ENCODE data around the gene BRCA1. TPM values are rescaled to one million over a fixed set of nuclear protein-coding genes. Genes with fewer than 3 reads are reported as not detected.

Gene BRCA1
- total RNA-seq, 2 donors from 2014 or later: 8.6 to 21.1 TPM

DNA sequence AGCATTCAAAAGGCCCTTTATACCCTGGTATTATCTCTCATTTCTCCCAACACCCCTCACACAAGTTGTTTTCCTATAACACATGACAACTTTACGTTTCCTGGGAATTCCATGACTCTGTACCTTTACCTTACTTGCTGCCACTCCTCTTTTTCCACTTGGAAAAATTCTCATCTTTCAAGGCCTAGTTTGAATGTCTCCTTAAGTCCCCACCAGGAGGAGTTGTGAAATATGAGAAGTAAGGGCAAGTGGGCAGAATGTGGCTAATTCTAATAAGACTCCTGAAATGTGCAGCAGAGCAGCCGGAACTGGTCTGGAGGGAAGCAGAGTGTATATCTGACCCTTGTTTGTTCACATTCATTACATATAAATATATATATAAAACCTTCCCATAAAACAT is 39.7 kb downstream of the BRCA1 start:
- Histone ChIP-seq H3K9me3 (no peaks in the 10 kb centered on the region), H3K4me1 (ENCODE audit: control insufficient read depth in 1 of 2, low read depth in 2 of 2) (peaks cover 5 to 14% of the 10 kb centered on the region in 2 donors), H3K36me3 (no peaks in the 10 kb centered on the region), H3K4me3 (no peak overlapping the region), H3K27me3 (replicated peaks; ENCODE audit: insufficient read depth) (no peaks in the 10 kb centered on the region), H3K27ac (peak overlapping the region in 1 of 2 donors; percentile 58)
- no peak for DNase-seq (ENCODE audit: low spot score)
- TF ChIP-seq CTCF (IDR thresholded peaks at IDR 0.05): no peak
- no peak for ATAC-seq (ENCODE audit: insufficient number of reproducible peaks, low FRiP score, low read depth)

GRCh38 chr17:43079641-43080302 is 45.4 kb downstream of the BRCA1 start:
- Histone ChIP-seq H3K27ac (no peak overlapping the region), H3K9me3 (no peaks in the 10 kb centered on the region), H3K27me3 (replicated peaks; ENCODE audit: insufficient read depth) (no peaks in the 10 kb centered on the region), H3K36me3 (no peaks in the 10 kb centered on the region), H3K4me3 (no peak overlapping the region), H3K4me1 (ENCODE audit: control insufficient read depth in 1 of 2, low read depth in 2 of 2) (peaks cover 5 to 8% of the 10 kb centered on the region in 2 donors)
- TF ChIP-seq CTCF (IDR thresholded peaks at IDR 0.05): no peak
- ATAC-seq (ENCODE audit: insufficient number of reproducible peaks, low FRiP score, low read depth): no peak
- DNase-seq (ENCODE audit: low spot score): no peak

DNA sequence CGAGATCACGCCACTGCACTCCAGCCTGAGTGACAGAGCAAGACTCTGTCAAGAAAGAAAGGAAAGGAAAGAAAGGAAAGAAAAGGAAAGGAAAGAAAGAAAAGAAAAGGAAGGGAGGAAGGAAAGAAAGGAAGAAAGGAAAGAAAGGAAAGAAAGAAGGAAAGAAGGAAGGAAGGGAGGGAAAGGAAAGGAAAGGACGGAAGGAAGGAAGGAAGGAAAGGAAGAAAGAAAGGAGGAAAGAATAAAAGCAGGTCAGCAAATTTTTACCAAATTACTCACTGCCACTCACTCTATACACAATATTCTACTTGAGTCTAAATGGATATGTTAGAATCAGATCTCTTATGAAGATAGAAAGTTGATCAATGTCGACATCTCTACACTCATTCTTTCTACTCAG is 50.3 kb downstream of the BRCA1 start:
- no peaks in the 10 kb centered on the region for H3K36me3 ChIP-seq
- no peaks in the 10 kb centered on the region for H3K27me3 ChIP-seq (replicated peaks; ENCODE audit: insufficient read depth)
- ATAC-seq (ENCODE audit: insufficient number of reproducible peaks, low FRiP score, low read depth) (no peak), DNase-seq (ENCODE audit: low spot score) (no peak)
- no peak overlapping the region for H3K4me3 ChIP-seq
- no peak for TF ChIP-seq CTCF (IDR thresholded peaks at IDR 0.05)
- H3K27ac ChIP-seq: no peak overlapping the region
- H3K9me3 ChIP-seq: no peaks in the 10 kb centered on the region
- H3K4me1 ChIP-seq (ENCODE audit: control insufficient read depth in 1 of 2, low read depth in 2 of 2): no peaks in the 10 kb centered on the region

GRCh38 chr17:43070872-43071271 is 54.3 kb downstream of the BRCA1 start:
- Histone ChIP-seq H3K27me3 (replicated peaks; ENCODE audit: insufficient read depth) (no peaks in the 10 kb centered on the region), H3K4me1 (ENCODE audit: control insufficient read depth in 1 of 2, low read depth in 2 of 2) (no peaks in the 10 kb centered on the region), H3K9me3 (no peaks in the 10 kb centered on the region), H3K36me3 (no peaks in the 10 kb centered on the region), H3K4me3 (no peak overlapping the region), H3K27ac (no peak overlapping the region)
- DNase-seq (ENCODE audit: low spot score) (no peak), ATAC-seq (ENCODE audit: insufficient number of reproducible peaks, low FRiP score, low read depth) (no peak)
- no peak for TF ChIP-seq CTCF (IDR thresholded peaks at IDR 0.05)

DNA sequence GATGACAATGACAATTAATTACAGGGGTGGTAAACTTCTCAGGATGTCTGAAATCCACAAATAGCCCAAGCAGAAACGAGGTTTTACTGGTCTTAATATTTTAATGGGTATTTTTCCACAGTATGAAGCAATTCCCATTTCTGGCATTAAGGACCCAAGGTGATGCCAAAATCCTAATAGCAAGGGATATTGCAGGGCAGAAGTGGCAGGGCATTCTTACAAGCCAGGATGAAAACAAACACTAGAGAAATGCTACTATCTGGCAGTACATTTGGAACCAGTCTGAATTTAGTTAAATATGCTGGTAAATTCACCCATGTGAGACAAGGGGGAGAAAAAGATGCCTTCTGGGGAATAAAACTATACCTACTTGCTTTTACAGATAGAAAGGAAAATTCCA is 54.9 kb downstream of the BRCA1 start:
- no peak for DNase-seq (ENCODE audit: low spot score)
- H3K27ac ChIP-seq: no peak overlapping the region
- H3K36me3 ChIP-seq: no peaks in the 10 kb centered on the region
- H3K4me1 ChIP-seq (ENCODE audit: control insufficient read depth in 1 of 2, low read depth in 2 of 2): no peaks in the 10 kb centered on the region
- no peak for TF ChIP-seq CTCF (IDR thresholded peaks at IDR 0.05)
- H3K27me3 ChIP-seq (replicated peaks; ENCODE audit: insufficient read depth): no peaks in the 10 kb centered on the region
- ATAC-seq (ENCODE audit: insufficient number of reproducible peaks, low FRiP score, low read depth): no peak
- H3K9me3 ChIP-seq: no peaks in the 10 kb centered on the region
- no peak overlapping the region for H3K4me3 ChIP-seq

Data from thoracic aorta (tissue), 2 donors.